NCI-H2081 (cell line): ENCODE data around the gene WHRN.

Experiments used
- DNase-seq, 2 experiments: peaks; one replicate each; lab custom pipeline; 2025; lab: John Stamatoyannopoulos, UW

The WHRN gene

GRCh38 chr9:114418053-114418452 lies 87.2 kb downstream of the WHRN start:
- no peak for DNase-seq

DNA sequence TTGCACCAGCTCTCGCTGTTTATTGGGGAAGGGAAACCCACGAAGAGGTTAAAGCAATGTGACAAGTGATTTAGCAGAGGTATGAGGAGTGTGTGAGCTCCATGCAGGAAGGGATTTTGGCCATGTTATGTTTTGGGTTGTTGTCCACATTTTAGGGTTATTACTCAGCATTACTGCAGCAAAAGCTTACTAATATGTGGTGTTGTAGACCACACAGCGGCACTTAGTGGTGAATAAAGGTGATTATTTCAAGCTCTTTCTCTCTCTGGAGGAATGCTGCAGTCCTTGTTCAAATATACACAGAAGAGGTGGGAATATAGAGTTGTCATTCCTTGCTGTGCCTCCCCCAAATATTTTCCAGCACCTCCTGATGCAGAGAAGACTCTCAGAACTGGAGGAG lies 87.8 kb downstream of the WHRN start:
- no peak for DNase-seq

DNA sequence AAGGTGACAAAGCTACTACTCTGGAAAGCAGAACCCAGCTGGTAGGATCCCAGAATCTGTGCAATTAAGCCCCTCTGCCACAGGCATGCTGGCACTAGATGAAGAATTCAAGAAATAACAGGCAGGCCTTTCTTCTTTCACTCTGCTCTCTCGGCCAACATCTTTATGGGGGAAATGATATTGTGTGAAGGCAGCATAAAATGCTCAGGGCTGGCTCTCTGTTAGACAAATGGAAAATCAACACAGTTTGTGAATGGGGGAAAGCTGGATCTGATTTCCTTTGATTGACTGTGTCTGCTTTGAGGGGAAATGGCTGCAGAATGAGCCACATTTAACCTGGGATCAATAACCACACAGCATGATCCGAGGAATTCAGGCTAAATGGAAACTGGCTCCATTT lies 88.4 kb downstream of the WHRN start:
- no peak for DNase-seq

GRCh38 chr9:114416290-114416689 lies 89.0 kb downstream of the WHRN start:
- DNase-seq: no peak

DNA sequence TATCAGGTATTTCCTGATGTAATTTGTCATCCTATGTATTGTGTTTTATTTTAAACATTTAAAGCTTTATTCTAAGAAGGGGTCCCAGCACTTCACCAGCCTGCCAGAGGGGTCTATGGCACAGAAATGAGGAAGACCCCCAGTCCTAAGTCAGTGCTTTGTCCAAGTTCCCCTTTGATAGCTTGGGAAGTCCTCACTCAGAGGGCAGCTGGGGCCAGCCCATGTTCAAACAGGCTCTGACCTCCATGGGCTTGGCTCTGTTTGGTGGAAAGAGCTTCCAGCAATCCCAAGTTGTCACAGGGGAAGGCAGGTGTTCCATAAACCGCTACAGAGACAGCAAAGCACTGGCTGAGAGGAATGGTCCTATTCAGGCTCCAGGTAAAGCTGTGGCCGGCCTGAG lies 90.9 kb downstream of the WHRN start:
- DNase-seq: no peak

DNA sequence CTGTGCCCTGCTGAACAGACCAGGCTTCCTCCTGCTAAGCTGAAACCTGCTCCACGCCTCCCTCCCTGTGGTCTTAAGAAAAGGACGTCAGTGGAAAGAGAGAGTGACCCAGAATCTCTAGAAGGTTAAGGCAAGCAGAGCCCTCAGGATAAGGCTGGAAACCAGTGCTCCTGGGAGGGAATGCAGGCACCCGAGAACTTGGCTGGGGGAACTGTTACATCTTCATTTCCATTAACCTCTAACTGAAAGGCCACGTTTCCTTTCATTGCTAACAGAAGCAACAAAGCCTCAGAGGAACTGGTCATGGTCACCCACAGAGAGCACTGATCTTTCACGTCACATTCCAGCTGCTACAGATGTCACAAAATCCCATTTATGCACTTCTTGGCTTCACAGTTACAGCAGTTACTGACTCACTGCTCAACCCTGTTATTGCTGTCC lies 91.4 kb downstream of the WHRN start:
- no peak for DNase-seq

DNA sequence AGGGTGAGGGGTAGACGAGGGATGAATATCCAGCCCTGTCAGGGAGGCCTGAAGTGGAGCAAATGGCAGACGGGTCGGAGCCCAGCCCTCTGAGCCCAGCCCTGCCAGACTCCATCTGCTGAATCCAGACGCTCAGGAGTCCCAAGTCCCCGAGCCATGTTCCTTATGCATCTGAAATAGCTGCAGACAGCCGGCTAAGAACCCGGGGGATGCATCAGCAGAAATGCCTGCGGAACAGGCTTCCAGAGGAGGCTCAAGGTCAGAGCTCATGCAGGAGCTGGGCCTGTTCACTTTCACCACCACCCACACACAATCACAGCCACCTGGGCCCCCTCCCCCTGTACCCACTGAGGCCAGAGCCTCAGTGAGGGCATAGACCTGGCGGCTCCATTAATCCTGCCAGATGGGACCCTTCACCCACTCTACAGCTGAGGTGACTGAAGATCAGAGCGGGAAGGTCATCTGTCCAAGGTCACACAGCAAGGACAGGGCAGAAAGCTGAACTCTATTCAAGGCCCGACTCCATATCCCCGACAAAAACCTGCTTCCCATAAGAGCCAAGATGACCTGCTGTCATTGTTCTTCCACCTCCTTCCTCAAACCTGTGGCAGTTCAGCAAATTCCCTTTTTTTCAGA lies 93.1 kb downstream of the WHRN start:
- DNase-seq: no peak

- no peak for DNase-seq
Measured at GRCh38 chr9:114411452-114411851, 93.8 kb downstream of the WHRN start.

- DNase-seq: no peak
Measured at GRCh38 chr9:114410910-114411309, 94.4 kb downstream of the WHRN start.

DNA sequence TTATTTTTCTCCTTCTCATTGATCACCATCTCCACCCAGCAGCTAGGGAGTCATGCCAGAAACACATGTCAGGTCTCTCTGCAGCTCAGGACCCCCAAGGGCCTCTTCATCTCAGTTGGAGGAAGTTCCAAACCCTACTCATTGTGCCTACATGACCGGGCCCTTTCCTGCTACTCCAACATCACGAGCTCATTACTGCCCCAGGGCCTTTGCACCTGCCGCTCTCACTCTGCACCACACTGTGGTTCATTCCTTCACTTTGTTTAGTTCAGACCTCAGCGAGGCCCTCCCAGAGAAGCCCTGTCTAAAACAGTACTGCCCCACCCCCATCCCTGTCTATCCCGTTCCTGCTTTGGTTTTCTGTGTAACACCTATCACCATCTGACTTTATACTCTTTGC lies 95.4 kb downstream of the WHRN start:
- DNase-seq: no peak

- no peak for DNase-seq
Measured at GRCh38 chr9:114409103-114409780, 96.0 kb downstream of the WHRN start.

DNA sequence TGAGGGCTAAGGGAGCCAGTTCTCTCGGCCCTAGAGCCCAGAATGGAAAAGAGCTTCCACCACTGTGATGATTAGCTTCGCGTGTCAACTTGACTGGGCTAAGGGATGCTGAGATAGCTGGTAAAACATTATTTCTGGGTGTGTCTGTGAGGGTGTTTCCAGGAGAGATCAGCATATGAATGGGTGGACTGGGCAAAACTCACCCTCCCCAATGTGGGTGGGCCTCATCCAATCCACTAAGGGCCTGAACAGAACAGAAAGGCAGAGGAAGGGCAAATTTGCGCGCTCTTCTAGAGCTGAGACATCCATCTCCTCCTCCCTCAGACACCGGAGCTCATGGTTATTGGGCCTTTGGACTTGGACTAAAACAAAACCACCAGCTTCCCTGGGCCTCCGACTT lies 96.6 kb downstream of the WHRN start:
- DNase-seq: no peak

DNA sequence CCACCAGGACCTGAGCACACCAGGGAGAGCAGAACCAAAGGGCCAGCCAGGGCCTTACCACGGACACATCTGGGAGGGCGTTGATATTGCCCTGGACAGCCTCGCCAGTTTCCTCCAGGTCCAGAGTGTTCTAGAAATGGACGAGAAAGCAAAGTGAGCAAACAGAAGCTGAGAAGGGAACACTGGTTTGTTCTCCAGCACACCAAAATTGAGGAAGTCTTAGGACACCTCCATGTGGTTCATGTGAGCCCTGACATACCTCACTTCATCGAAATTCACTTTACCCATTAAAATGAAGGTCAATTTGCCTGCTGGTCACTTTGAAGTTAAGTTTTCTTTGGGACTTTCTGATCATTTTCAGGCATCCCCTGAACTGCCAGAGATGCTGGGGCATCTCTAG lies 97.4 kb downstream of the WHRN start:
- DNase-seq: no peak

- DNase-seq: no peak
Measured at GRCh38 chr9:114406441-114406840, 98.8 kb downstream of the WHRN start.

DNA sequence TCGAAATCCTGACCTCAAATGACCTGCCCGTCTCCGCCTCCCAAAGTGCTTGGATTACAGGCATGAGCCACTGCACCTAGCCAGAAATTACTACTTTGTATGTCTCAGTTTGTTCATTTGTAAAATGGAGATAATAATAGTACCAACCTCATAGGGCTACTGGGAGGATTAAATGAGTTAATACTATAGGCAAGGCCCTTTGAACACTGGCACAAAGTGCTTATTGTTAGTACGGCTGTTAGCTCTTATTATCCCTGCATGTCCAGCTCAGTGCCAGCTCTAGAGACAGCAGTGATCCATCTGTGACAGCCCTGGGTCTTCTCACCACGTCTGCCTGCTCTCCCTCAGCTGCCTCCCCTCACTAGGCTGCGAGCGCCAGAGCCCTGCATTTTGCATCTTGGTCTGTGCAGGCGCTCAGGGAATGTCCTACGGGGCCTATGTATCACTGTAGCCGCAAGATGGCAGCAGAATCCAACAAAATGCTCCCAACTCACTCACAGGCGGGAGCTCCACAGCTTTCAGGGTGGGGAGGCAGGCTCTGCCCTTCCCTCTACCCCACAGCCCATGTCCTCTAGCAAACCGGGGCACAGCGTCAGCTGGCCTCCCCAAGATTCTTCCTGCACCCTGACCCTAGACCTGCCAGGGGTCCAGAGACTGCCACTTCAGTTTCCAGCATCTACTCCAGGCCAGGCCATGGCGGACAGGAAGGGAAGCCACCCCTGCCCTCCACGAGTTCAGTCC lies 99.8 kb downstream of the WHRN start:
- peak; percentile 42 to 46 for DNase-seq

GRCh38 chr9:114404531-114404930 lies 100.7 kb downstream of the WHRN start:
- DNase-seq: no peak

- no peak for DNase-seq
Measured at GRCh38 chr9:114403153-114403756, 102.0 kb downstream of the WHRN start.

GRCh38 chr9:114401344-114401743 lies 103.9 kb downstream of the WHRN start:
- DNase-seq: no peak

DNA sequence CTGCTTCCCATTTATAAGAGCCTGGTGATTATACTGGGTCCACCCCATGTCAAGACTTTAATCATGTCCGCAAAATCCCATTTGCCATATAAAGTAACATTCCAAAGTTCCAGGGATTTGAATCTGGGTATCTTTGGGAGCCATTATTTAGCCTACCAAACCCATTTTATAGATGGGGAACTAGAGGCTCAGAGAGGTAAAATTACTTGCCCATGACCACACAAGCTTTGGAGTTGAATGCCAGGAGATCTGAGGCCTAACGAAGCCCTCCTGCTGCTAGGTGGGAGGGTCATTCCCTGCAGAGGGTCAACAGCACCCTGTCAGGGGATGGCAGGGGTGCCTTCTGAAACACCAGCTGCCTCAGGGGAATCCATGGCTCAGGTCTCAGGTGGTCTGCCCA lies 104.5 kb downstream of the WHRN start:
- no peak for DNase-seq

GRCh38 chr9:114400219-114400618 lies 105.1 kb downstream of the WHRN start:
- no peak for DNase-seq

DNA sequence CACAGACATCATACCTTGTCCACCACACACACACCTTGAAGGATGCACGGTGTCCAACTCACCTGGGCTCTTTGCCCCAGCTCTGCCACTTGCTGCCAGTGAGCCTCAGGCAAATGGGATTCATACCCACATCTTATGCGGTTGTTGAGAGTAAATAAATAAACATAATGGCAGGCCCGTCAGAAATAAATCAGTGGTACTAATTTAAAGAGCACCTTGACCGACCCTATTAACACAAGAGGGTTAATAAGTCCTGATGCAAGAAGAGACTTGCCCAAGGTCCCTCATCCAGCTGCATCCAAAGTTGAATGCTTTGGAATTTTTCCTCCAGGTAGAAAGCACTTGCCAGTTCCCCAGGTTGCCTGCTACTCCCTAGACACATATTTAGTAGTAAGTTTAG lies 105.9 kb downstream of the WHRN start:
- no peak for DNase-seq

GRCh38 chr9:114397848-114398605 lies 107.2 kb downstream of the WHRN start:
- DNase-seq: peak; percentile 92 to 93
